ENCODE measurements around the gene PCBP3. TPM values are rescaled to one million over a fixed set of nuclear protein-coding genes. Genes with fewer than 3 reads are reported as not detected.
"Not testable (repeated sequence)": the region's sequence is repeated elsewhere in the genome, so short reads cannot be mapped to it uniquely, and the experiment has no call there.

PCBP3 gene
- total RNA-seq, 1 experiment from 2014 or later = 15.2 TPM

GRCh38 chr21:45797338-45797737, 153.8 kb downstream of the PCBP3 start:
- Histone ChIP-seq H3K36me3 (no peaks in the 10 kb centered on the region), H3K4me3 (no peak overlapping the region), H3K4me1 (replicated peaks) (no peaks in the 10 kb centered on the region), H3K27ac (no peak overlapping the region), H3K9me3 (replicated peaks) (no peaks in the 10 kb centered on the region), H3K27me3 (replicated peaks) (no peaks in the 10 kb centered on the region)
- DNase-seq (ENCODE audit: low read depth in 1 of 2, low spot score in 2 of 2) = no peak

GRCh38 chr21:45799765-45800338, 156.3 kb downstream of the PCBP3 start:
- no peak for DNase-seq (ENCODE audit: low read depth in 1 of 2, low spot score in 2 of 2)
- Histone ChIP-seq H3K4me1 (replicated peaks) (peaks cover 11% of the 10 kb centered on the region), H3K27me3 (replicated peaks) (no peaks in the 10 kb centered on the region), H3K27ac (no peak overlapping the region), H3K9me3 (replicated peaks) (no peaks in the 10 kb centered on the region), H3K36me3 (no peaks in the 10 kb centered on the region), H3K4me3 (no peak overlapping the region)

GRCh38 chr21:45800339-45801080, 157.0 kb downstream of the PCBP3 start:
- Histone ChIP-seq H3K4me1 (replicated peaks) (peaks cover 11% of the 10 kb centered on the region), H3K36me3 (no peaks in the 10 kb centered on the region), H3K9me3 (replicated peaks) (no peaks in the 10 kb centered on the region), H3K27ac (no peak overlapping the region), H3K27me3 (replicated peaks) (no peaks in the 10 kb centered on the region), H3K4me3 (no peak overlapping the region)
- DNase-seq (ENCODE audit: low read depth in 1 of 2, low spot score in 2 of 2) = no peak

- no peak for DNase-seq (ENCODE audit: low read depth in 1 of 2, low spot score in 2 of 2)
- no peaks in the 10 kb centered on the region; the same call in 1 of the 2 replicates for H3K36me3 ChIP-seq
- H3K27ac ChIP-seq = no peak overlapping the region
- no peaks in the 10 kb centered on the region for H3K27me3 ChIP-seq (replicated peaks)
- no peaks in the 10 kb centered on the region for H3K9me3 ChIP-seq (replicated peaks)
- no peak overlapping the region for H3K4me3 ChIP-seq
- peaks cover 11% of the 10 kb centered on the region for H3K4me1 ChIP-seq (replicated peaks)
Measured at GRCh38 chr21:45801129-45801964, 157.8 kb downstream of the PCBP3 start.

DNA sequence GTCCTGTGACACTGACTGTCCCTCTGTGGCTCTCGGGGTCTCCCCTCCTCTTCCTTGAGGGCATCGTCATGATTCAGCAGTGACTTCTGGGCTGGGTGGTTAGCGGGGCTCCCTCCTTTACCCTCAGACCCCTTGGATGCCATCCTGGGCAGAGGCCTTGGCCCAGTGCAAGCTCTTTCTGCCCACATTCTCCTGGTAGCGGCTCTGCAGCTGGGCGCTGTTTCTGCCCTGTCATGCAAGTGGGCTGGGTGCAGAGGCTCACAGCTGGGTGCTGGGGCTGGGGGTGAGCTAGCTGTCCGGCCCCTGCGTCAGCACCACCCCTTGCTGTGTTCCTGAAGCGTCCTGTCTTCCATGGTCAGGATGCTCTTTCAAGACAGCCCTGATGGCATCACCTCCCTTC, 158.5 kb downstream of the PCBP3 start:
- Histone ChIP-seq H3K4me3 (no peak overlapping the region), H3K27me3 (replicated peaks) (no peaks in the 10 kb centered on the region), H3K9me3 (replicated peaks) (no peaks in the 10 kb centered on the region), H3K36me3 (peaks cover 3% of the 10 kb centered on the region), H3K27ac (no peak overlapping the region), H3K4me1 (replicated peaks) (peaks cover 11% of the 10 kb centered on the region)
- DNase-seq (ENCODE audit: low read depth in 1 of 2, low spot score in 2 of 2) = no peak

- H3K36me3 ChIP-seq = peaks cover 3% of the 10 kb centered on the region
- H3K4me3 ChIP-seq = no peak overlapping the region
- H3K27me3 ChIP-seq (replicated peaks) = no peaks in the 10 kb centered on the region
- no peaks in the 10 kb centered on the region for H3K9me3 ChIP-seq (replicated peaks)
- no peak for DNase-seq (ENCODE audit: low read depth in 1 of 2, low spot score in 2 of 2)
- H3K4me1 ChIP-seq (replicated peaks) = peaks cover 11% of the 10 kb centered on the region
- H3K27ac ChIP-seq = no peak overlapping the region
Measured at GRCh38 chr21:45802425-45802824, 158.9 kb downstream of the PCBP3 start.

DNA sequence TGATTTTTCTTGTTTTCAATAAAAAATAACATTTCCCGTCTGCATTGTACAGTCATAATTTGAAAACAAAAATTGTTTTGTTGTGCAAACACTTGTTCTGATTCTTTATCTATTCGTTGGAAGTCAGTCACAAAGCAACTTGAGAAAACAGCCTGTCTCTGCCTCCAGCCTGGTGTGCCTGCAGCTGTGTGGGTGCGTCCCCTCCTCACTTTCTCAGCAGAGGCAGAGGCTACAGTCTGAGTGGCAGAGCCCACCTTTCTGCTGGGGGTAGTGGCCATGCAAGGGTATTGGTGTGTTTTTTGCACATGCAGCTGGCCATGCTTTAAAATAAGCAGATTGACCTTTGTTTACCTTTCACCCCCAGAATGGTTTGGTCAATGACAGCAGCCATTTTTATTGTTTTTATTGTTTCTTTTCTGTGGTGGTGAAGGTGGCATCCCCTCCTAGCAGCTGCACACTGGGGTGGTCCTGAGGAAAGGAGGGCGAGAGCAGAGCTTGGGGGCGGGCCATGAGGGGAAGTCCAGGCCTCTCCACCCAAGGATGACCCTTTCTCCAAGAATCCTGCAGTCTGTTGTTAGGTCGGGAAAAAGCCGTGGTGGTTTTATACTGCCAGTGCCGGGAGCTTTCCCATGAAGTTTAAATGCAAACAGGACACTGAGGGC, 159.6 kb downstream of the PCBP3 start:
- Histone ChIP-seq H3K36me3 (peaks cover 3% of the 10 kb centered on the region), H3K27me3 (replicated peaks) (no peaks in the 10 kb centered on the region), H3K27ac (no peak overlapping the region), H3K4me3 (no peak overlapping the region), H3K9me3 (replicated peaks) (no peaks in the 10 kb centered on the region), H3K4me1 (replicated peaks) (peaks cover 11% of the 10 kb centered on the region)
- DNase-seq (ENCODE audit: low read depth in 1 of 2, low spot score in 2 of 2) = no peak

GRCh38 chr21:45803618-45804340, 160.3 kb downstream of the PCBP3 start:
- DNase-seq (ENCODE audit: low read depth in 1 of 2, low spot score in 2 of 2) = no peak
- Histone ChIP-seq H3K36me3 (peaks cover 3% of the 10 kb centered on the region), H3K27ac (no peak overlapping the region), H3K9me3 (replicated peaks) (no peaks in the 10 kb centered on the region), H3K4me3 (no peak overlapping the region), H3K27me3 (replicated peaks) (no peaks in the 10 kb centered on the region), H3K4me1 (replicated peaks) (peaks cover 11% of the 10 kb centered on the region)

GRCh38 chr21:45804809-45805313, 161.3 kb downstream of the PCBP3 start:
- no peak overlapping the region for H3K4me3 ChIP-seq
- DNase-seq (ENCODE audit: low read depth in 1 of 2, low spot score in 2 of 2) = no peak
- H3K27me3 ChIP-seq (replicated peaks) = no peaks in the 10 kb centered on the region
- no peak overlapping the region for H3K27ac ChIP-seq
- peaks cover 3% of the 10 kb centered on the region for H3K36me3 ChIP-seq
- H3K9me3 ChIP-seq (replicated peaks) = no peaks in the 10 kb centered on the region
- peaks cover 11% of the 10 kb centered on the region for H3K4me1 ChIP-seq (replicated peaks)

- Histone ChIP-seq H3K36me3 (peaks cover 3% of the 10 kb centered on the region), H3K4me1 (replicated peaks) (peaks cover 11% of the 10 kb centered on the region), H3K27me3 (replicated peaks) (no peaks in the 10 kb centered on the region), H3K4me3 (no peak overlapping the region), H3K27ac (no peak overlapping the region), H3K9me3 (replicated peaks) (no peaks in the 10 kb centered on the region)
- DNase-seq (ENCODE audit: low read depth in 1 of 2, low spot score in 2 of 2) = no peak
Measured at GRCh38 chr21:45805321-45805720, 161.8 kb downstream of the PCBP3 start.

GRCh38 chr21:45806042-45806441, 162.5 kb downstream of the PCBP3 start:
- Histone ChIP-seq H3K36me3 (peaks cover 3% of the 10 kb centered on the region), H3K27me3 (replicated peaks) (no peaks in the 10 kb centered on the region), H3K4me3 (no peak overlapping the region), H3K27ac (no peak overlapping the region), H3K4me1 (replicated peaks) (peaks cover 11% of the 10 kb centered on the region), H3K9me3 (replicated peaks) (no peaks in the 10 kb centered on the region)
- no peak for DNase-seq (ENCODE audit: low read depth in 1 of 2, low spot score in 2 of 2)

DNA sequence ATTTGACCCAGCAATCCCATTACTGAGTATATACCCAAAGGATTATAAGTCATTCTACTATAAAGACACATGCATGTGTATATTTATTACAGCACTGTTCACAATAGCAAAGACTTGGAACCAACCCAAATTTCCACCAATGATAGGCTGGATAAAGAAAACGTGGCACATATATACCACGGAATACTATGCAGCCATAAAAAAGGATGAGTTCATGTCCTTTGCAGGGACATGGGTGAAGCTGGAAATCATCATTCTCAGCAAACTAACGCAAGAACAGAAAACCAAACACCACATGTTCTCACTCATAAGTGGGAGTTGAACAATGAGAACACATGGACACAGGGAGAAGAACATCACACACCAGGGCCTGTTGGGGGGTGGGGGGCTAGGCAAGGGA, 165.1 kb downstream of the PCBP3 start:
- not testable (repeated sequence) for H3K4me1 ChIP-seq (replicated peaks); H3K4me3 ChIP-seq; H3K27me3 ChIP-seq (replicated peaks); H3K27ac ChIP-seq; H3K36me3 ChIP-seq; H3K9me3 ChIP-seq (replicated peaks); DNase-seq (ENCODE audit: low read depth in 1 of 2, low spot score in 2 of 2)

- Histone ChIP-seq H3K9me3 (replicated peaks) (no peaks in the 10 kb centered on the region), H3K36me3 (peaks cover 3% of the 10 kb centered on the region), H3K27me3 (replicated peaks) (no peaks in the 10 kb centered on the region), H3K4me1 (replicated peaks) (no peaks in the 10 kb centered on the region), H3K27ac (no peak overlapping the region), H3K4me3 (no peak overlapping the region)
- no peak for DNase-seq (ENCODE audit: low read depth in 1 of 2, low spot score in 2 of 2)
Measured at GRCh38 chr21:45809421-45809820, 165.9 kb downstream of the PCBP3 start.

Measured in SJSA1 (cell line).